IMR-90 (cell line): Measurements from ENCODE around the gene AMIGO3. TPM values are rescaled to one million over a fixed set of nuclear protein-coding genes. Genes with fewer than 3 reads are reported as not detected.

Experiments used
- ATAC-seq: fragments of 200-7000 bp; cut with Tn5 transposase; 2 replicates; pipeline ENCODE4 v1.9.1; 2020; ENCODE audit warnings: low read depth, mild to moderate bottlenecking, moderate library complexity
- BruUV-seq: library from RNA; stranded (reverse); fragments of 400-500 nt; replicated peaks from 2 replicates; lab custom pipeline; 2021; lab: Mats Ljungman, UMichigan
- CTCF ChIA-PET: fragments of 300-600 bp; formaldehyde crosslinking; extraction: SDS; loops from one replicate; lab custom pipeline; 2021; ENCODE audit warnings: antibody characterized with exemption; lab: Yijun Ruan, JAX
- POLR2A ChIA-PET: fragments of 300-600 bp; sonication (Branson Sonifier 250); formaldehyde crosslinking; loops from one replicate; lab custom pipeline; 2022; ENCODE audit warnings: antibody characterized with exemption; ENCODE audit not compliant: unreplicated experiment; lab: Charles Lee
- DNase-seq: peaks from one replicate; pipeline ENCODE4 v3.0.0; 2013
- H2AFZ ChIP-seq: replicated peaks from 2 replicates; pipeline ENCODE3; 2013; ENCODE audit warnings: low read length, mild to moderate bottlenecking; ENCODE audit not compliant: poor library complexity
- H2AK5ac ChIP-seq: 2 replicates; pipeline ENCODE4 v1.6.1; 2013; ENCODE audit warnings: low read depth, low read length, inconsistent platforms
- H2AK9ac ChIP-seq: replicated peaks from 2 replicates; pipeline ENCODE3; 2013; ENCODE audit warnings: mild to moderate bottlenecking, low read depth, low read length, moderate library complexity; ENCODE audit not compliant: poor library complexity
- H2BK120ac ChIP-seq: 2 replicates; pipeline ENCODE4 v1.6.1; 2013; ENCODE audit warnings: low read depth, low read length, inconsistent platforms
- H2BK15ac ChIP-seq: 3 replicates; pipeline ENCODE4 v1.6.1; 2013; ENCODE audit warnings: low read depth, low read length, inconsistent platforms
- H2BK20ac ChIP-seq: 2 replicates; pipeline ENCODE4 v1.6.1; 2013; ENCODE audit warnings: low read depth, mild to moderate bottlenecking, inconsistent platforms, low read length, moderate library complexity
- H2BK5ac ChIP-seq: 2 replicates; pipeline ENCODE4 v1.6.1; 2013; ENCODE audit warnings: mild to moderate bottlenecking, low read depth, low read length, inconsistent platforms; ENCODE audit not compliant: poor library complexity, severe bottlenecking
- H3K14ac ChIP-seq: replicated peaks from 2 replicates; pipeline ENCODE4 v1.6.1; 2013; ENCODE audit warnings: low read depth, low read length, inconsistent platforms
- H3K18ac ChIP-seq: 2 replicates; pipeline ENCODE4 v1.6.1; 2013; ENCODE audit warnings: low read depth, low read length, control low read depth
- H3K23ac ChIP-seq: 2 replicates; pipeline ENCODE4 v1.6.1; 2013; ENCODE audit warnings: low read depth, low read length, inconsistent platforms
- H3K27ac ChIP-seq: 2 replicates; pipeline ENCODE4 v1.5.1; 2013; ENCODE audit warnings: mild to moderate bottlenecking, control low read depth, low read length; ENCODE audit not compliant: insufficient read depth
- H3K27me3 ChIP-seq: 2 replicates; pipeline ENCODE4 v1.6.1; 2013; ENCODE audit warnings: low read length; ENCODE audit not compliant: control insufficient read depth, insufficient read depth
- H3K36me3 ChIP-seq: 2 replicates; pipeline ENCODE4 v1.6.1; 2013; ENCODE audit warnings: low read length, mixed read lengths; ENCODE audit not compliant: control insufficient read depth, insufficient read depth
- H3K4ac ChIP-seq: 2 replicates; pipeline ENCODE4 v1.6.1; 2013; ENCODE audit warnings: low read depth, low read length, inconsistent platforms
- H3K4me1 ChIP-seq: 2 replicates; pipeline ENCODE4 v1.6.1; 2013; ENCODE audit warnings: low read length, mixed read lengths; ENCODE audit not compliant: control insufficient read depth, insufficient read depth
- H3K4me2 ChIP-seq: 2 replicates; pipeline ENCODE4 v1.6.1; 2013; ENCODE audit warnings: low read depth, mild to moderate bottlenecking, control low read depth, low read length, moderate library complexity
- H3K4me3 ChIP-seq: 2 replicates; pipeline ENCODE4 v1.5.1; 2013; ENCODE audit warnings: low read depth, mild to moderate bottlenecking, control low read depth, low read length, moderate library complexity; ENCODE audit not compliant: insufficient read depth
- H3K56ac ChIP-seq: 2 replicates; pipeline ENCODE4 v1.6.1; 2013; ENCODE audit warnings: low read length, inconsistent platforms; ENCODE audit not compliant: insufficient read depth; ENCODE audit errors: extremely low read depth
- H3K79me1 ChIP-seq, 2 experiments: 2 replicates each; pipeline ENCODE4 v1.6.1; 2013; ENCODE audit warnings: low read length in 2 of 2, inconsistent platforms in 1 of 2, low read depth in 1 of 2
- H3K9ac ChIP-seq: 2 replicates; pipeline ENCODE4 v1.6.1; 2013; ENCODE audit warnings: low read depth, low read length, control low read depth
- H3K9me1 ChIP-seq: 2 replicates; pipeline ENCODE4 v1.6.1; 2013; ENCODE audit warnings: low read length, inconsistent platforms; ENCODE audit not compliant: insufficient read depth
- H3K9me3 ChIP-seq: 2 replicates; pipeline ENCODE4 v1.6.1; 2013; ENCODE audit warnings: low read length; ENCODE audit not compliant: control insufficient read depth, insufficient read depth
- H4K20me1 ChIP-seq: 2 replicates; pipeline ENCODE4 v1.6.1; 2013; ENCODE audit warnings: low read length, inconsistent platforms; ENCODE audit not compliant: insufficient read depth
- H4K5ac ChIP-seq: 2 replicates; pipeline ENCODE4 v1.6.1; 2013; ENCODE audit warnings: mild to moderate bottlenecking, low read depth, low read length, control low read depth
- H4K8ac ChIP-seq, 2 experiments: 2 replicates each; pipeline ENCODE4 v1.6.1; 2013; ENCODE audit warnings: low read depth in 2 of 2, low read length in 2 of 2, control low read depth in 1 of 2, inconsistent platforms in 1 of 2
- H4K91ac ChIP-seq: 2 replicates; pipeline ENCODE4 v1.6.1; 2013; ENCODE audit warnings: low read depth, low read length, inconsistent platforms; ENCODE audit not compliant: insufficient read depth
- CHD1 ChIP-seq: IDR thresholded peaks from 2 replicates; pipeline ENCODE4 v1.6.1; 2012; ENCODE audit warnings: low read depth, low read length, improper control_type of control experiment
- FOS ChIP-seq: fragments of 150-350 bp; IDR thresholded peaks from 2 replicates; pipeline ENCODE4 v1.6.1; 2016; ENCODE audit warnings: low read depth, low read length
- MXI1 ChIP-seq: IDR thresholded peaks from 2 replicates; pipeline ENCODE4 v1.6.1; 2012; ENCODE audit warnings: low read depth, mild to moderate bottlenecking, low read length, moderate library complexity, borderline replicate concordance
- RCOR1 ChIP-seq: IDR thresholded peaks from 2 replicates; pipeline ENCODE4 v1.6.1; 2012; ENCODE audit warnings: mild to moderate bottlenecking, low read length, improper control_type of control experiment; ENCODE audit not compliant: insufficient replicate concordance
- WGBS, 2 experiments: methylation state at CpG; one replicate each; pipeline versions ENCODE4 v1.1.5 to v1.1.7; 2013; ENCODE audit warnings: missing lambda C conversion rate in 2 of 2; ENCODE audit not compliant: insufficient read length in 1 of 2; ENCODE audit errors: extremely low coverage in 2 of 2; 5-methylcytosine and 5-hydroxymethylcytosine counted together
- dilution Hi-C: fragments of 300-500 bp; cut with HindIII; formaldehyde crosslinking; loops from one replicate; pipeline ENCODE4 v1.14.3; 2018; ENCODE audit warnings: low sequenced_read_pairs; ENCODE audit not compliant: unreplicated experiment
- in situ Hi-C: fragments of 300-500 bp; cut with MboI; formaldehyde crosslinking; loops from 3 replicates; pipeline ENCODE4 v1.14.3; 2019; ENCODE audit warnings: low sequenced_read_pairs, inconsistent platforms, mixed read lengths
- intact Hi-C: fragments of 100-400 bp; cut with micrococcal nuclease; formaldehyde crosslinking; loops from 2 replicates; pipeline ENCODE4 v1.10.0; 2022
- polyA plus RNA-seq, 3 experiments: library from polyadenylated mRNA; depleted of rRNA; stranded (reverse); fragments of >200 nt; gene quantifications; 2 replicates each; pipeline ENCODE4 v1.2.3, GENCODE V29; 2012; ENCODE audit warnings: low replicate concordance in 1 of 3
- total RNA-seq: library from RNA; depleted of rRNA; stranded (reverse); fragments of >200 nt; gene quantifications from 2 replicates; pipeline ENCODE4 v1.2.3, GENCODE V29; 2012
- TF ChIP-seq, protein P1 (sequence below): conservative IDR thresholded peaks from 2 replicates; pipeline ENCODE4 v1.5.1; 2012; ENCODE audit warnings: mild to moderate bottlenecking, low read depth, low read length, improper control_type of control experiment
- TF ChIP-seq, protein P2 (sequence below): fragments of 150-350 bp; IDR thresholded peaks from 2 replicates; pipeline ENCODE4 v1.6.1; 2016; ENCODE audit warnings: low read depth, mild to moderate bottlenecking, low read length, moderate library complexity, borderline replicate concordance

Gene AMIGO3
- total and polyA plus RNA-seq, 2 of the 4 experiments (the other 2 are of a cell fraction): 1.5 TPM; not detected in 1

DNA sequence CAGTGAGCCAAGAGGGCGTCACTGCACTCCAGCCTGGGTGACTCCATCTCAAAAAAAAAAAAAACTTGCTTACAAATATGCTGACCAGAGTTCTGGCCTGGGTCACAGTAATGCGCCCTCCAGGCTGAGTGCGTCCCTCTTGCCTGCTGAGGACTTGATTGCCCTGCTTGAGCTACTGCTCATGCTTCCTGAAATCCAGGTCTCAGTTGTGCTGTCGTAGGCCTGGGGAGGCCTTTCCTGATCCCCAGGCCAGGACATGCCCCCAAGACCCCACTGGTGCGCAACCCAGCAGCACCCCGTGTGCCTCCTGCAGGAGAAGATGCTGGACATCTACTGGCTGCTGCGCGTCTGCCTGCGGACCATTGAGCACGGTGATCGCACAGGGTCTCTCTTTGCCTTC is 7.3 kb downstream of the AMIGO3 start:
- Histone ChIP-seq H2AK9ac (no peak overlapping the region), H3K27ac (no peak overlapping the region), H2BK15ac (no peak overlapping the region), H3K4me3 (no peak overlapping the region), H4K91ac (no peak overlapping the region), H3K18ac (no peak overlapping the region), H4K5ac (no peak overlapping the region), H3K56ac (no peak overlapping the region), H2BK5ac (no peak overlapping the region), H2BK120ac (no peak overlapping the region), H3K23ac (no peak overlapping the region), H3K27me3 (no peaks in the 10 kb centered on the region), H3K9me3 (no peaks in the 10 kb centered on the region), H2AFZ (no peak overlapping the region), H3K9ac (no peak overlapping the region), H3K4ac (no peak overlapping the region), H3K4me1 (no peaks in the 10 kb centered on the region), H3K14ac (no peak overlapping the region), H3K4me2 (no peak overlapping the region), H3K9me1 (no peaks in the 10 kb centered on the region; the same call in 1 of the 2 replicates), H3K79me1 (no peaks in the 10 kb centered on the region), H2AK5ac (no peak overlapping the region), H4K20me1 (no peaks in the 10 kb centered on the region), H3K36me3 (peaks cover 14% of the 10 kb centered on the region; the same call in 1 of the 2 replicates), H2BK20ac (no peak overlapping the region), H4K8ac (no peak overlapping the region)
- TF ChIP-seq MXI1: no peak
- TF ChIP-seq RCOR1: no peak
- no peak for TF ChIP-seq CHD1
- TF ChIP-seq, protein P1, sequence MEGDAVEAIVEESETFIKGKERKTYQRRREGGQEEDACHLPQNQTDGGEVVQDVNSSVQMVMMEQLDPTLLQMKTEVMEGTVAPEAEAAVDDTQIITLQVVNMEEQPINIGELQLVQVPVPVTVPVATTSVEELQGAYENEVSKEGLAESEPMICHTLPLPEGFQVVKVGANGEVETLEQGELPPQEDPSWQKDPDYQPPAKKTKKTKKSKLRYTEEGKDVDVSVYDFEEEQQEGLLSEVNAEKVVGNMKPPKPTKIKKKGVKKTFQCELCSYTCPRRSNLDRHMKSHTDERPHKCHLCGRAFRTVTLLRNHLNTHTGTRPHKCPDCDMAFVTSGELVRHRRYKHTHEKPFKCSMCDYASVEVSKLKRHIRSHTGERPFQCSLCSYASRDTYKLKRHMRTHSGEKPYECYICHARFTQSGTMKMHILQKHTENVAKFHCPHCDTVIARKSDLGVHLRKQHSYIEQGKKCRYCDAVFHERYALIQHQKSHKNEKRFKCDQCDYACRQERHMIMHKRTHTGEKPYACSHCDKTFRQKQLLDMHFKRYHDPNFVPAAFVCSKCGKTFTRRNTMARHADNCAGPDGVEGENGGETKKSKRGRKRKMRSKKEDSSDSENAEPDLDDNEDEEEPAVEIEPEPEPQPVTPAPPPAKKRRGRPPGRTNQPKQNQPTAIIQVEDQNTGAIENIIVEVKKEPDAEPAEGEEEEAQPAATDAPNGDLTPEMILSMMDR: no peak
- no peak for TF ChIP-seq FOS
- TF ChIP-seq, protein P2, sequence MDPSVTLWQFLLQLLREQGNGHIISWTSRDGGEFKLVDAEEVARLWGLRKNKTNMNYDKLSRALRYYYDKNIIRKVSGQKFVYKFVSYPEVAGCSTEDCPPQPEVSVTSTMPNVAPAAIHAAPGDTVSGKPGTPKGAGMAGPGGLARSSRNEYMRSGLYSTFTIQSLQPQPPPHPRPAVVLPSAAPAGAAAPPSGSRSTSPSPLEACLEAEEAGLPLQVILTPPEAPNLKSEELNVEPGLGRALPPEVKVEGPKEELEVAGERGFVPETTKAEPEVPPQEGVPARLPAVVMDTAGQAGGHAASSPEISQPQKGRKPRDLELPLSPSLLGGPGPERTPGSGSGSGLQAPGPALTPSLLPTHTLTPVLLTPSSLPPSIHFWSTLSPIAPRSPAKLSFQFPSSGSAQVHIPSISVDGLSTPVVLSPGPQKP: no peak
- in situ Hi-C loops (no loop called here), dilution Hi-C loops (no loop called here), intact Hi-C loops (no loop called here)
- CTCF ChIA-PET: no interaction called here
- no peak for ATAC-seq
- POLR2A ChIA-PET: no interaction called here
- WGBS, 2 experiments: 99% methylated on average over 11 of the region's 11 CpGs; no CpG with 5 or more reads in 1 of the 2 experiments
- no peak for DNase-seq
- BruUV-seq: no TSS peak
